Lower leg skin (tissue), 4 donors: ENCODE data around the gene SCGB1D1. TPM values are rescaled to one million over a fixed set of nuclear protein-coding genes. Genes with fewer than 3 reads are reported as not detected.
"Not testable (repeated sequence)": the region's sequence is repeated elsewhere in the genome, so short reads cannot be mapped to it uniquely, and the experiment has no call there.

Source experiments
- DNase-seq, 2 donors: peaks; one replicate each; pipeline ENCODE4 v3.0.0-alpha.2; 2019; ENCODE audit warnings: low spot score in 2 of 2
- H3K4me3 ChIP-seq: fragments of 200-600 bp; sonication (generic); 2 replicates; pipeline ENCODE4 v1.5.1; 2017; ENCODE audit warnings: mild to moderate bottlenecking, low read depth; ENCODE audit not compliant: poor library complexity, severe bottlenecking
- CTCF ChIP-seq, 3 donors: fragments of 450-650 bp; IDR thresholded peaks; one replicate each; pipeline ENCODE4 v1.5.1; 2016; ENCODE audit warnings: antibody characterized with exemption in 3 of 3, mild to moderate bottlenecking in 3 of 3, moderate library complexity in 2 of 3
- POLR2A ChIP-seq, 2 donors: fragments of 450-650 bp; IDR thresholded peaks; one replicate each; pipeline ENCODE4 v1.6.1; 2016 to 2017; ENCODE audit warnings: antibody characterized with exemption in 2 of 2, mild to moderate bottlenecking in 1 of 2, moderate library complexity in 1 of 2
- WGBS, 2 donors: methylation state at CpG; one replicate each; pipeline ENCODE4 v1.1.5; 2018; 5-methylcytosine and 5-hydroxymethylcytosine counted together
- intact Hi-C: fragments of 100-400 bp; cut with DNase I; formaldehyde crosslinking; loops from one replicate; pipeline ENCODE4 v1.15.0; 2023; ENCODE audit warnings: low total_unique reads
- total RNA-seq, 4 donors: library from RNA; depleted of rRNA; stranded (reverse); fragments of >200 nt; gene quantifications; one replicate each; pipeline ENCODE4 v1.1.0, GENCODE V29; 2016

SCGB1D1 gene
- total RNA-seq, 4 donors from 2014 or later, result not detected

GRCh38 chr11:62182147-62182891, 7.7 kb upstream of the SCGB1D1 start:
- 54 to 58% methylated on average over 8 of the region's 8 CpGs for WGBS, 2 donors
- TF ChIP-seq POLR2A (IDR thresholded peaks at IDR 0.05) (no peak), CTCF (IDR thresholded peaks at IDR 0.05) (no peak)
- DNase-seq, result no peak
- intact Hi-C loops, result no loop called here
- H3K4me3 ChIP-seq, result no peak overlapping the region

GRCh38 chr11:62186195-62186594, 3.8 kb upstream of the SCGB1D1 start:
- TF ChIP-seq CTCF (IDR thresholded peaks at IDR 0.05), result no peak
- no peak for TF ChIP-seq POLR2A (IDR thresholded peaks at IDR 0.05)
- DNase-seq, result peak in 1 of 2 donors; percentile 65
- H3K4me3 ChIP-seq, result no peak overlapping the region
- 27 to 63% methylated on average over 2 of the region's 2 CpGs for WGBS, 2 donors
- intact Hi-C loops, result no loop called here

GRCh38 chr11:62193952-62194351, 3.9 kb downstream of the SCGB1D1 start:
- intact Hi-C loops, result no loop called here
- TF ChIP-seq CTCF (IDR thresholded peaks at IDR 0.05) (no peak), POLR2A (IDR thresholded peaks at IDR 0.05) (no peak)

GRCh38 chr11:62195010-62195409, 5.0 kb downstream of the SCGB1D1 start:
- H3K4me3 ChIP-seq, intact Hi-C loops, DNase-seq: not testable (repeated sequence)
- WGBS, 2 donors, result 19 to 28% methylated on average over 3 of the region's 9 CpGs

More at GRCh38 chr11:62193952-62194351, 3.9 kb downstream of the SCGB1D1 start:
- H3K4me3 ChIP-seq, result no peak overlapping the region
- no peak for DNase-seq
- 60 to 63% methylated on average over 4 of the region's 4 CpGs for WGBS, 2 donors

- TF ChIP-seq POLR2A (IDR thresholded peaks at IDR 0.05) (no peak), CTCF (IDR thresholded peaks at IDR 0.05) (no peak)
- H3K4me3 ChIP-seq, result no peak overlapping the region
- 55 to 61% methylated on average over 7 of the region's 7 CpGs for WGBS, 2 donors
- no peak for DNase-seq
- intact Hi-C loops, result no loop called here
Measured at GRCh38 chr11:62195945-62196344, 5.9 kb downstream of the SCGB1D1 start.

- DNase-seq, H3K4me3 ChIP-seq, intact Hi-C loops: not testable (repeated sequence)
- WGBS, 2 donors, result 82 to 100% methylated on average over 2 of the region's 2 CpGs
Measured at GRCh38 chr11:62197400-62197799, 7.4 kb downstream of the SCGB1D1 start.

GRCh38 chr11:62201376-62201775, 11.4 kb downstream of the SCGB1D1 start:
- TF ChIP-seq CTCF (IDR thresholded peaks at IDR 0.05) (no peak), POLR2A (IDR thresholded peaks at IDR 0.05) (no peak)
- intact Hi-C loops, result no loop called here
- H3K4me3 ChIP-seq, result no peak overlapping the region
- DNase-seq, result no peak
- WGBS, 2 donors, result 90% methylated on average over 2 of the region's 2 CpGs
